DOHH2 (cell line): ENCODE data around the gene SBNO2.
A peak's percentile ranks its signal among the peaks of the same experiment; 100 is the strongest.

Experiments used
- H3F3A ChIP-seq: fragments of 200-600 bp; sonication (generic), shearing (Covaris generic); 2 replicates; pipeline ENCODE4 v1.6.0; 2016; ENCODE audit warnings: antibody characterized with exemption, mild to moderate bottlenecking; ENCODE audit not compliant: control insufficient read depth, insufficient read depth
- H3K27ac ChIP-seq: fragments of 200-600 bp; sonication (generic); 2 replicates; pipeline ENCODE4 v1.5.1; 2014; ENCODE audit warnings: low read depth, mild to moderate bottlenecking, low read length, moderate library complexity
- H3K27me3 ChIP-seq: fragments of 200-600 bp; sonication (generic); 2 replicates; pipeline ENCODE4 v1.6.1; 2014; ENCODE audit warnings: mild to moderate bottlenecking, low read length, mixed read lengths; ENCODE audit not compliant: control insufficient read depth
- H3K36me3 ChIP-seq: fragments of 200-600 bp; sonication (generic); 2 replicates; pipeline ENCODE4 v1.6.1; 2014; ENCODE audit warnings: mild to moderate bottlenecking, low read length, moderate library complexity, mixed read lengths; ENCODE audit not compliant: control insufficient read depth
- H3K4me1 ChIP-seq: fragments of 200-600 bp; sonication (generic); 2 replicates; pipeline ENCODE4 v1.6.1; 2014; ENCODE audit warnings: mild to moderate bottlenecking, low read length, mixed read lengths; ENCODE audit not compliant: control insufficient read depth
- H3K4me2 ChIP-seq: fragments of 200-600 bp; sonication (generic); 2 replicates; pipeline ENCODE4 v1.6.0; 2014; ENCODE audit warnings: mild to moderate bottlenecking, low read length, moderate library complexity
- H3K4me3 ChIP-seq: fragments of 200-600 bp; sonication (generic); 2 replicates; pipeline ENCODE4 v1.5.1; 2014; ENCODE audit warnings: mild to moderate bottlenecking, low read length, mixed read lengths
- H3K79me2 ChIP-seq: fragments of 200-600 bp; sonication (generic); 2 replicates; pipeline ENCODE4 v1.6.1; 2014; ENCODE audit warnings: mild to moderate bottlenecking, low read length, mixed read lengths; ENCODE audit not compliant: control insufficient read depth
- H3K9me2 ChIP-seq: fragments of 200-600 bp; sonication (generic); replicated peaks from 2 replicates; pipeline ENCODE4 v1.6.1; 2014; ENCODE audit warnings: mild to moderate bottlenecking, low read length, mixed read lengths; ENCODE audit not compliant: control insufficient read depth
- H3K9me3 ChIP-seq: fragments of 200-600 bp; sonication (generic); 2 replicates; pipeline ENCODE4 v1.6.1; 2014; ENCODE audit warnings: antibody characterized with exemption, low read length, mixed read lengths; ENCODE audit not compliant: control insufficient read depth, insufficient read depth
- H4K20me1 ChIP-seq: fragments of 200-600 bp; sonication (generic); 2 replicates; pipeline ENCODE4 v1.6.0; 2014; ENCODE audit warnings: low read depth, mild to moderate bottlenecking, antibody characterized with exemption, low read length, moderate library complexity; ENCODE audit not compliant: control insufficient read depth, insufficient read depth
- EZH2phosphoT487 ChIP-seq: fragments of 200-600 bp; sonication (generic); IDR thresholded peaks from 2 replicates; pipeline ENCODE4 v1.6.1; 2017; ENCODE audit warnings: borderline replicate concordance, mild to moderate bottlenecking, antibody characterized with exemption, low read length, moderate library complexity, mixed read lengths
- TF ChIP-seq, protein P1 (sequence below): fragments of 200-600 bp; sonication (generic); IDR thresholded peaks from one replicate; pipeline ENCODE4 v1.5.1; 2014; ENCODE audit warnings: antibody characterized with exemption, mild to moderate bottlenecking, low read depth, low read length; ENCODE audit not compliant: poor library complexity, severe bottlenecking

Gene SBNO2

GRCh38 chr19:1102407-1103131, 71.5 kb downstream of the SBNO2 start:
- Histone ChIP-seq H3K27me3 (no peaks in the 10 kb centered on the region), H3K27ac (peak overlapping the region; percentile 57; the same call in 1 of the 2 replicates), H3K4me3 (no peak overlapping the region), H3F3A (peaks cover 10% of the 10 kb centered on the region), H3K36me3 (peaks cover 16% of the 10 kb centered on the region), H4K20me1 (no peaks in the 10 kb centered on the region), H3K79me2 (peaks cover 10% of the 10 kb centered on the region), H3K9me3 (no peaks in the 10 kb centered on the region), H3K4me2 (peak overlapping the region; percentile 84), H3K4me1 (peaks cover 39% of the 10 kb centered on the region), H3K9me2 (no peaks in the 10 kb centered on the region)
- TF ChIP-seq EZH2phosphoT487, result no peak
- TF ChIP-seq, protein P1, sequence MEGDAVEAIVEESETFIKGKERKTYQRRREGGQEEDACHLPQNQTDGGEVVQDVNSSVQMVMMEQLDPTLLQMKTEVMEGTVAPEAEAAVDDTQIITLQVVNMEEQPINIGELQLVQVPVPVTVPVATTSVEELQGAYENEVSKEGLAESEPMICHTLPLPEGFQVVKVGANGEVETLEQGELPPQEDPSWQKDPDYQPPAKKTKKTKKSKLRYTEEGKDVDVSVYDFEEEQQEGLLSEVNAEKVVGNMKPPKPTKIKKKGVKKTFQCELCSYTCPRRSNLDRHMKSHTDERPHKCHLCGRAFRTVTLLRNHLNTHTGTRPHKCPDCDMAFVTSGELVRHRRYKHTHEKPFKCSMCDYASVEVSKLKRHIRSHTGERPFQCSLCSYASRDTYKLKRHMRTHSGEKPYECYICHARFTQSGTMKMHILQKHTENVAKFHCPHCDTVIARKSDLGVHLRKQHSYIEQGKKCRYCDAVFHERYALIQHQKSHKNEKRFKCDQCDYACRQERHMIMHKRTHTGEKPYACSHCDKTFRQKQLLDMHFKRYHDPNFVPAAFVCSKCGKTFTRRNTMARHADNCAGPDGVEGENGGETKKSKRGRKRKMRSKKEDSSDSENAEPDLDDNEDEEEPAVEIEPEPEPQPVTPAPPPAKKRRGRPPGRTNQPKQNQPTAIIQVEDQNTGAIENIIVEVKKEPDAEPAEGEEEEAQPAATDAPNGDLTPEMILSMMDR, result no peak

- no peaks in the 10 kb centered on the region for H4K20me1 ChIP-seq
- H3K36me3 ChIP-seq, result peaks cover 4% of the 10 kb centered on the region
- H3K9me3 ChIP-seq, result no peaks in the 10 kb centered on the region
- H3K79me2 ChIP-seq, result peaks cover 10% of the 10 kb centered on the region
- peak overlapping the region; percentile 84 for H3K4me2 ChIP-seq
- H3K27me3 ChIP-seq, result no peaks in the 10 kb centered on the region
- peaks cover 12% of the 10 kb centered on the region for H3F3A ChIP-seq
- peaks cover 35% of the 10 kb centered on the region for H3K4me1 ChIP-seq
- H3K4me3 ChIP-seq, result peak overlapping the region; percentile 59
- H3K9me2 ChIP-seq, result no peaks in the 10 kb centered on the region
- peak overlapping the region; percentile 57 for H3K27ac ChIP-seq
- TF ChIP-seq EZH2phosphoT487, result no peak
- TF ChIP-seq, protein P1, result no peak
These were observed 72.8 kb downstream of the SBNO2 start for GRCh38 chr19:1101337-1101698.

GRCh38 chr19:1098177-1099051, 75.7 kb downstream of the SBNO2 start:
- H3K27ac ChIP-seq, result no peak overlapping the region
- H3K4me3 ChIP-seq, result no peak overlapping the region
- no peak overlapping the region for H3K4me2 ChIP-seq
- H3K9me2 ChIP-seq, result no peaks in the 10 kb centered on the region
- H3K79me2 ChIP-seq, result peaks cover 18% of the 10 kb centered on the region
- no peak for TF ChIP-seq EZH2phosphoT487
- TF ChIP-seq, protein P1, result no peak
- no peaks in the 10 kb centered on the region for H3K9me3 ChIP-seq
- peaks cover 48% of the 10 kb centered on the region for H3K4me1 ChIP-seq
- H3K36me3 ChIP-seq, result peaks cover 13% of the 10 kb centered on the region
- peaks cover 14% of the 10 kb centered on the region for H4K20me1 ChIP-seq
- peaks cover 16% of the 10 kb centered on the region for H3F3A ChIP-seq
- no peaks in the 10 kb centered on the region for H3K27me3 ChIP-seq
